Stomach (tissue), 9 donors: Measurements from ENCODE around the gene NCKIPSD. TPM values are rescaled to one million over a fixed set of nuclear protein-coding genes. Genes with fewer than 3 reads are reported as not detected.

Experiments used
- DNase-seq, 2 donors: peaks; one replicate each; pipeline versions ENCODE4 v3.0.0 to v3.0.0-alpha.2; 2013 to 2019
- H3K27ac ChIP-seq, 5 donors: fragments of 200-600 bp in 4 of 5; sonication (generic) in 4 of 5; one replicate each; pipeline ENCODE4 v1.5.1; 2013 to 2019; ENCODE audit warnings: mild to moderate bottlenecking in 1 of 5, moderate library complexity in 1 of 5
- H3K27me3 ChIP-seq, 3 donors: fragments of 200-600 bp; sonication (generic); one replicate each; pipeline ENCODE4 v1.5.1; 2017 to 2019; ENCODE audit warnings: mixed run types in 1 of 3
- H3K36me3 ChIP-seq, 4 donors: fragments of 200-600 bp; sonication (generic); 1 replicate in 3 of 4; 2 replicates in 1 of 4; pipeline ENCODE4 v1.5.1; 2016 to 2019
- H3K4me1 ChIP-seq, 4 donors: fragments of 200-600 bp; sonication (generic); one replicate each; pipeline ENCODE4 v1.5.1; 2016 to 2019
- H3K4me3 ChIP-seq, 4 donors: fragments of 200-600 bp; sonication (generic) in 3 of 4; one replicate each; pipeline ENCODE4 v1.5.1; 2016 to 2019; ENCODE audit warnings: mild to moderate bottlenecking in 1 of 4
- H3K9me3 ChIP-seq, 4 donors: fragments of 200-600 bp; sonication (generic); one replicate each; pipeline ENCODE4 v1.5.1; 2016 to 2019
- EP300 ChIP-seq: sonication (generic); formaldehyde crosslinking; IDR thresholded peaks from one replicate; pipeline ENCODE4 v1.6.1; 2017; ENCODE audit warnings: antibody characterized with exemption
- POLR2A ChIP-seq, 4 donors: fragments of 450-650 bp; IDR thresholded peaks; one replicate each; pipeline ENCODE4 v1.6.1; 2016; ENCODE audit warnings: antibody characterized with exemption in 4 of 4, control low read depth in 2 of 4, mild to moderate bottlenecking in 1 of 4, moderate library complexity in 1 of 4
- POLR2AphosphoS5 ChIP-seq, 3 donors: sonication (generic); formaldehyde crosslinking; IDR thresholded peaks; one replicate each; pipeline ENCODE4 v1.6.1; 2016; ENCODE audit warnings: antibody characterized with exemption in 3 of 3
- WGBS, 5 donors: extraction: QIAGEN DNeasy Blood & Tissue Kit in 3 of 5; methylation state at CpG; one replicate each; pipeline versions ENCODE4 v1.1.5 to v1.1.7; 2013 to 2018; 5-methylcytosine and 5-hydroxymethylcytosine counted together
- intact Hi-C: fragments of 100-400 bp; cut with DNase I; formaldehyde crosslinking; loops from one replicate; pipeline ENCODE4 v1.15.1; 2023; ENCODE audit warnings: low total_unique reads
- polyA plus RNA-seq, 3 donors: library from polyadenylated mRNA; stranded (reverse); fragments of 200-250 nt; gene quantifications; one replicate each; pipeline ENCODE4 v1.2.3, GENCODE V29; 2013
- total RNA-seq, 5 donors: library from RNA; depleted of rRNA; stranded (reverse); fragments of >200 nt; gene quantifications; one replicate each; pipeline versions ENCODE4 v1.1.0 to v1.2.3, GENCODE V29; 2014 to 2016
- TF ChIP-seq, protein P1 (sequence below), 7 experiments: fragments of 450-650 bp in 4 of 7; fragments of 200-600 bp in 3 of 7; sonication (generic) in 3 of 7; IDR thresholded peaks; one replicate each; pipeline ENCODE4 v1.5.1; 2016 to 2019; ENCODE audit warnings: antibody characterized with exemption in 7 of 7, control low read depth in 2 of 7, mild to moderate bottlenecking in 1 of 7
- donor health status: healthy with polysubstance abuse.
- donor health status: Bipolar disorder and iron deficiency.
- donor health status: healthy.

NCKIPSD gene
- total and polyA plus RNA-seq, 8 donors: 6.1 to 46.7 (median 17.4) TPM

DNA sequence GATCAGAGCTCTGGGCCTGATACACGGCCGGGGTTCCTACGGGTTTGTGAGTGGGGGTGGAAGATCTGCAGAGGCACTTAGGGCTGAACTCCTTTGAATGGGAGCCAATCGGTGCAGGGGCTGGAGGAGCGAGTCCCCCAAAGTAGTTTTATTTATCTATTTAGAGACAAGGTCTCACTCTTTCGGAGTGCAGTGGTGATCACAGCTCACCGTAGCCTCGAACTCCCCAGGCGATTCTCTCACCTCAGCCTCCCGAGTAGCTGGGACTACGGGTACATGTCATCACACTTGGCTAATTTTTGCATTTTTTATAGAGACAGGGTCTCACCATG lies 21.4 kb downstream of the NCKIPSD start:
- H3K36me3 ChIP-seq: no peaks in the 10 kb centered on the region
- no peak for DNase-seq
- peaks cover 0 to 52% (median 38%) of the 10 kb centered on the region in 3 donors for H3K27me3 ChIP-seq
- peaks cover 19 to 34% (median 33%) of the 10 kb centered on the region in 4 donors for H3K4me1 ChIP-seq
- peak overlapping the region in 3 of 4 donors; percentile 48 to 58 (median 53) for H3K4me3 ChIP-seq
- no peaks in the 10 kb centered on the region for H3K9me3 ChIP-seq
- TF ChIP-seq POLR2A (IDR thresholded peaks at IDR 0.05): no peak
- no peak for TF ChIP-seq POLR2AphosphoS5 (IDR thresholded peaks at IDR 0.05)
- TF ChIP-seq, protein P1, sequence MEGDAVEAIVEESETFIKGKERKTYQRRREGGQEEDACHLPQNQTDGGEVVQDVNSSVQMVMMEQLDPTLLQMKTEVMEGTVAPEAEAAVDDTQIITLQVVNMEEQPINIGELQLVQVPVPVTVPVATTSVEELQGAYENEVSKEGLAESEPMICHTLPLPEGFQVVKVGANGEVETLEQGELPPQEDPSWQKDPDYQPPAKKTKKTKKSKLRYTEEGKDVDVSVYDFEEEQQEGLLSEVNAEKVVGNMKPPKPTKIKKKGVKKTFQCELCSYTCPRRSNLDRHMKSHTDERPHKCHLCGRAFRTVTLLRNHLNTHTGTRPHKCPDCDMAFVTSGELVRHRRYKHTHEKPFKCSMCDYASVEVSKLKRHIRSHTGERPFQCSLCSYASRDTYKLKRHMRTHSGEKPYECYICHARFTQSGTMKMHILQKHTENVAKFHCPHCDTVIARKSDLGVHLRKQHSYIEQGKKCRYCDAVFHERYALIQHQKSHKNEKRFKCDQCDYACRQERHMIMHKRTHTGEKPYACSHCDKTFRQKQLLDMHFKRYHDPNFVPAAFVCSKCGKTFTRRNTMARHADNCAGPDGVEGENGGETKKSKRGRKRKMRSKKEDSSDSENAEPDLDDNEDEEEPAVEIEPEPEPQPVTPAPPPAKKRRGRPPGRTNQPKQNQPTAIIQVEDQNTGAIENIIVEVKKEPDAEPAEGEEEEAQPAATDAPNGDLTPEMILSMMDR (IDR thresholded peaks at IDR 0.05): peak in 1 of 7 experiments; percentile 31
- TF ChIP-seq EP300: no peak
- WGBS, 5 donors: 52 to 84% (median 56%) methylated on average over 8 to 11 of the region's 11 CpGs
- intact Hi-C loops: no loop called here
- H3K27ac ChIP-seq: peak overlapping the region; percentile 39 to 88 (median 82)

DNA sequence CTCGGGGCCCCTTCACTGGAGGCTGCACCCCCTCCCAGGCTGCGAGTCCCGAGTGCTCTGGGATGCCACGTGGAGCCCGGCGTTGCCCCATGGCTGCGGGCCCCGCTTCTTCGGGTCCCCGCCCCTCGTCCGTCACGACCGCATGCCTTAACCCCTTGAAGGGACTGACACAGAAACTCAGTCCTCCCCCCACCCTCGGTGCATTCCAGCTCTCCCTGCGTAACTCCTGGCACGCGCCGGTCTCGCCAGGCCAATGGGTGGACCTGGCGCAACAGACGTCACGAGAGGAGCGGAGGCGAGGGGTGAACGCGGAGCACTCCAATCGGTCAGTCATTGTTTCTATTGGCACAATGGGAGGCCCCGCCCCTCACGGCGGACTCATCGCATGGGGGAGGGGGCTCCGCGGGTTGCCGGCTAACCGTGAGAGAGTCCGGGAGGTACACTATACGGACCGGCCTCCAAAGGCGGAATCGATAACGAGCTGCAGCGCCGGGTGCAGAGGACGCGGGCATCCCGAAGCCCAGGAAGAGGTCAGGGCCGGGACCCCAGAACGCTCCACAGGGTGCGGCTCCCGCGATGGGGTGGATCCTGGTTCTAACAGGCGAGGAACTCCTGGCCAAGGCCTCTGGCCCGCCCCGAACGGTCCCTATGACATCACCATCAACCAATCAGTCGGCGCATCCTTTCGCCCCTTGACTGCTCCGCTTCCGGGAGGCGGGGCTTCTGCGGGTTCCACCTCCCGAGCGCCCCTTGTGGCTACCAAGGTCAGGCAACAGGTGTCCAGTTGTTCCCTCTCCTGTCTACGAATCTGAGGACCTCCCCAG lies 22.0 kb downstream of the NCKIPSD start:
- 1 to 2% (median 2%) methylated on average over 30 to 66 of the region's 66 CpGs for WGBS, 5 donors
- Histone ChIP-seq H3K27ac (peak overlapping the region; percentile 39 to 88 (median 82)), H3K4me3 (peak overlapping the region; percentile 40 to 58 (median 50)), H3K4me1 (peaks cover 19 to 34% (median 33%) of the 10 kb centered on the region in 4 donors), H3K27me3 (peaks cover 0 to 57% (median 38%) of the 10 kb centered on the region in 3 donors), H3K9me3 (no peaks in the 10 kb centered on the region), H3K36me3 (no peaks in the 10 kb centered on the region)
- intact Hi-C loops: no loop called here
- peak; percentile 89 to 98 for DNase-seq
- TF ChIP-seq POLR2A (IDR thresholded peaks at IDR 0.05) (no peak), POLR2AphosphoS5 (IDR thresholded peaks at IDR 0.05) (peak; percentile 19 to 70 (median 55))
- TF ChIP-seq, protein P1 (IDR thresholded peaks at IDR 0.05): peak in 5 of 7 experiments; percentile 41 to 74 (median 56)

DNA sequence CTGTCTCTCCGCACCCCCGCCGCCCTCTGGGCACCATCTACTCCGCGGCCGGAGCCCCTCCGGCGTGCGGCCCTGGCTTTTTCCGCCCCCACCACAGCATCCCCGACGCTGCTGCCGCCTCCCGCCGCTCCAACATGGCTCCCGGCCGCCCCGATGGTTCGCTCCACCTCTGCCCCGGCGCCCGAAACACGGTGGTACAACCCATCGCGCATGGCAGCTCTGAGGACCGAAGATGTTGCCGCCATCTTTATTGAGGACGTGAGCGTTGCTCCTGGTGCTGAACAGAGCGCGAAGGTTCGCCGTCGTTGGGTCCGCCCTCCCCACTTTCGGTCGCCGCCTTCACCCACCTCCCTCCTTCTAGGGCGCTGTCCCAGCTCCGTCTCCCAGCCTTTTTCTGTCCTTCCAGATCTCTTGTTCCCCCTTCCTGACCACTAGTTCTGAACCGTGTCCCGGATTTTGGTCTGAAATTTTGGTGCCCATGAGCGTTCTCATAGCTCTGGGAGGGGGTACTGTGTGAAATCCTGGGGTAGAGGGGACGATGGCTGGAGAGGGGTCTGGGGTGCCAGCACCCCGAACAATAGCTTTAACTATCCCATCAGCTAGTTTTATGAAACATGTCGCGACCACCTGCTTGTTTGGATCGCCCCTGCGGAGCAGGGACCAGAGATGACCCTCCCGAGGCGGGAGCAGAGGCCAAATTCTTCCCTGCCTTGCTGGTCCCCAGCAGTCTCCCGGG lies 22.8 kb downstream of the NCKIPSD start, which contains the start of gene CELSR3:
Gene CELSR3, minus strand, starts transcription at position 134 of the 736 bp plus-strand sequence. CDS start 252 bp downstream, outside the sequence.
- Histone ChIP-seq H3K27ac (peak within 1 kb of the TSS; percentile 39 to 88 (median 82)), H3K36me3 (no peaks in the 10 kb centered on the region), H3K9me3 (no peaks in the 10 kb centered on the region), H3K4me3 (peak within 1 kb of the TSS; percentile 40 to 58 (median 50)), H3K4me1 (peaks cover 19 to 34% (median 33%) of the 10 kb centered on the region in 4 donors), H3K27me3 (peaks cover 0 to 58% (median 41%) of the 10 kb centered on the region in 3 donors)
- TF ChIP-seq POLR2A (IDR thresholded peaks at IDR 0.05) (no peak), EP300 (no peak), POLR2AphosphoS5 (IDR thresholded peaks at IDR 0.05) (peak in 2 of 3 donors; percentile 41 to 46)
- TF ChIP-seq, protein P1 (IDR thresholded peaks at IDR 0.05): no peak
- peak; percentile 50 to 95 for DNase-seq
- WGBS, 5 donors: 1 to 2% (median 2%) methylated on average over 24 to 52 of the region's 52 CpGs
- intact Hi-C loops: no loop called here

DNA sequence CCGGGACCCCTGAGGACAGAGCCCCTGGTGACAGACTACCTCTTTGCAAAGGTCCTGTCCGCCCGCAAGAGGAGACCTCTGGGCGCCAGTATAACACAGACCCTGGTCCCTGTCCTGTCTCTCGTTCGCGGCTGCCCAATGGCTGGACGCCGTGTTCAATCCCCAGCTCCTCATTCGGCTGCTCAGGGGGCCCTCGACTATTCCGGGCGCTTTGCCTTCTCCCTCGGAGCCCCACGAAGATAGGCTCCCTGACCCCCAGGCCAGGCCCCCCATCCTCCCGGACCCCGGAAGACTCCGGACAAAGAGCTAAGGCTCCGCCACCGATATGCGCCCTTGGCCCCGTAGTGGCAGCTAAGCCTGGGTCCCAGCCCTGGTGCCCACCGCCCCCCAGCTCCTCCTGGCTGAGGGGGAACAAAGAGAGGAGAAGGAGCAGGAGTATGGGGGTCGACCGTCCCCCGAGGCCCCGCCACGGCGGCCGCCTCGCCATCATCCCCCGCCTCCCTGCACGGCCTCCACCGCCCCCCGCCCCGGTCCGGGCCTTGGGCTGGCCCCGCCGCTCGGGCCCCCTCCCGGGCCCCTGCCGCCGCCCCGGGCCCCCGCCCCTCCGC lies 23.5 kb downstream of the NCKIPSD start:
- 0 to 7% (median 6%) methylated on average over 8 to 44 of the region's 46 CpGs for WGBS, 5 donors
- peak overlapping the region; percentile 40 to 58 (median 50) for H3K4me3 ChIP-seq
- H3K27ac ChIP-seq: peak overlapping the region in 1 of 5 donors; percentile 87
- no peaks in the 10 kb centered on the region for H3K9me3 ChIP-seq
- intact Hi-C loops: no loop called here
- DNase-seq: no peak
- no peaks in the 10 kb centered on the region for H3K36me3 ChIP-seq
- peaks cover 19 to 34% (median 33%) of the 10 kb centered on the region in 4 donors for H3K4me1 ChIP-seq
- peaks cover 0 to 64% (median 41%) of the 10 kb centered on the region in 3 donors for H3K27me3 ChIP-seq
- TF ChIP-seq EP300 (no peak), POLR2AphosphoS5 (IDR thresholded peaks at IDR 0.05) (no peak), POLR2A (IDR thresholded peaks at IDR 0.05) (no peak)
- TF ChIP-seq, protein P1 (IDR thresholded peaks at IDR 0.05): no peak
